ENCODE results near the gene BRSK2. TPM values are rescaled to one million over a fixed set of nuclear protein-coding genes. Genes with fewer than 3 reads are reported as not detected.
"Not testable (repeated sequence)": the region's sequence is repeated elsewhere in the genome, so short reads cannot be mapped to it uniquely, and the experiment has no call there.

The BRSK2 gene
- total RNA-seq, 2 experiments from 2014 or later: 0.18 TPM; not detected in 1

DNA sequence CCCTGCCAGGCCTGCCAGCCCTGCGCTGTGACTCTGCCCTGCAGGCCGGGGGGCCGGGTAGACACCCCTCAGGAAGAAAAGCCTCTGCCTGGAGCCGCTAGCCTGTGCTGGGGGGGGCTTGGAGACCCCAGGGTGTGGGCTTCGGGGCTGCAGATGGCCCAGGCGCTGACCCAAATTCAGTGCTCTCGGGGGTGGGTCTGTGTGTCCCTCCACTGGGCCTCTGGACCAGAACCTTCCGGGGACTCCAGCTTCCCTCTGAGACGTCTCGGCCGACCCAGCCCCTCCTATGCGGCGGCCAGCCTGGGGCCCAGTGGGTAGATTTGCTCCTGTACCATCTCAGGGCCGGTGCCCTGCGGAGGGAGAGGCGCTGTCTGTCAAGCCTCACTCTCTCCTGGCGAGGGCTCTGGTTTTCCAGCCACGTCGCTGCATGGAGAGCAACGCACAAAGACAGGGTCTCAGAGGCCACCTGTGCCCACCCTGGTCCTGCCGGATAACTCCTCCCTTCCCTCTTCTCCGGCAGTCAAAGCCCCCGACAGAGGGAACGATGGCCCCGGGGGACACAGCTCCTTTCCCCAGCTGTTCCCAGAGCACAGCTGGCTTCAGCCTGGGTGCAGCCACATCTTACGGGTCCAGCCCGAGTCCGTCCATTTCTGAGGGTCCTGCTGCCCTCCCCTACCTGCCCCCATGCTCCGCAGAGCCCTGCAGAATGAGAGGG is 40.2 kb upstream of the BRSK2 start:
- POLR2A ChIA-PET: no interaction called here
- no peak for DNase-seq
- CTCF ChIA-PET: no interaction called here
- H3K4me1 Mint-ChIP-seq: no peaks in the 10 kb centered on the region
- H3K27ac Mint-ChIP-seq: no peak overlapping the region
- no peaks in the 10 kb centered on the region for H3K27me3 Mint-ChIP-seq
- H3K4me3 Mint-ChIP-seq: no peak overlapping the region
- H3K36me3 Mint-ChIP-seq (ENCODE audit: low read depth): no peaks in the 10 kb centered on the region
- H3K9me3 Mint-ChIP-seq: no peaks in the 10 kb centered on the region

DNA sequence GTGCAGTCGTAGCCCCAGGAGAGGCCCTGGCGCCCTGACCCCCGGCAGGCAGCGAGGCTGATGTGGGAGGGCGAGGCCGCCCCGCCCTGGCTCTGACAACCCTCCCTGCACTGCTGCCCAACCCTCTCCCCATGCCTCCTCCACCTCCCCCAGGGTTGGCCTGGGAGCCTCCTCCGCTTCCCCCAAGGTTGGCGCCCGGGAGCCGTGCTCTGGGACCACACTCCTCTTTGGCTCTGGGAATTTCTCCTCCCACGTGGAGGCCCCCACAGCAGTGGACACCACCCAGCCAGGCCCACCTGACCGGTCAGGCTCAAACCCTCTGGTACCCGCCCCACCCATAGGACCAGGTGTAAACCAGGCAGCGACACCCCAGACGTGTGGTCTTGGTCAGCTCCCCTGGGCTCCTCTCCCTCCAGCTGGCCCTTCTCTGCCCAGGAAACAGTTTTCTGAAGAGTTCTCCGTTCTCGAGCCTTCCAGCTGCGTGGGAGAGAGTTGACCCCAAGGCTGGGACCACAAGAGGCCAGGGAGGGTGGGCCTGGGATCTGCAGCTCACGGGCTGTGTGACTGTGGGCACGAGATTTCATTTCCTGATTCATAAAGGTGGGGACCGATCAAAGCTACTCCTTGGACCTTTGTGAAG is 39.5 kb upstream of the BRSK2 start:
- ChIA-PET CTCF (no interaction called here), POLR2A (no interaction called here)

DNA sequence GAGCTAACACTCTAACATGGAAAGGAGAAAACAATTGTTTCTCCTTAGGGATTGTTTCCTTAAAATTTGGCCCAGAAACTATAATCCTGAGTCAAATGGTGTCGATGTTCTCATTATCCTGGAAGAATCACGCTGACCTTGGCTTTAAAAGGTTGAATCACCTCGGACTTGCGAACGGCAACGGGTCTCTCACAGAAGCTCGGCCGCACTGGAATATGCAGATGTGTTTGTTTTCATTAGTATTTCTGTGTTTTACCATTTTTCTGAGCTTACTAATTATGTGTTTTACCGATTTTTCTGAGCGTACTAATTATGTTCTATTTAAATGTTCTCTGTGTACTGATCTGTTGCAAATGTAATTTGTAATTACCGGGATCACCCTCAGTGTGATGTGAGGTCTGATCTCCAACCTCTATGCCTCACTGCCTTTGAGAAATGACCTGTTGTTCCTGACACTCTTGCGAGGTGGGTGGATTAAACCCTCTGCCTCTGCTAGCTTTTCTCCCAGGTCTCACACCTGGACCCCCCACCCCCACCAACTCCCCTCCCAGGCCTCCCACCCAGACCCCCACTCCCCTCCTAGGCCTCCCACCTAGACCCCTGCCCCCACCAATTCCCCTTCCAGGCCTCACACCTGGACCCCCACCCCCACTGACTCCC is 38.3 kb upstream of the BRSK2 start:
- no peak overlapping the region for H3K27ac Mint-ChIP-seq
- POLR2A ChIA-PET: interaction anchor here (0.7 kb wide), 1 partner anchor 40 kb away, joined by 3 read pairs; no protein-coding TSS in a partner anchor
- no peaks in the 10 kb centered on the region for H3K9me3 Mint-ChIP-seq
- no peaks in the 10 kb centered on the region for H3K4me1 Mint-ChIP-seq
- no peaks in the 10 kb centered on the region for H3K36me3 Mint-ChIP-seq (ENCODE audit: low read depth)
- no peaks in the 10 kb centered on the region for H3K27me3 Mint-ChIP-seq
- H3K4me3 Mint-ChIP-seq: no peak overlapping the region
- no peak for DNase-seq
- CTCF ChIA-PET: no interaction called here

More for the DNA sequence above, 39.5 kb upstream of the BRSK2 start:
- Mint-ChIP-seq H3K4me3 (no peak overlapping the region), H3K9me3 (no peaks in the 10 kb centered on the region), H3K4me1 (no peaks in the 10 kb centered on the region), H3K36me3 (ENCODE audit: low read depth) (no peaks in the 10 kb centered on the region), H3K27me3 (no peaks in the 10 kb centered on the region), H3K27ac (no peak overlapping the region)
- no peak for DNase-seq

DNA sequence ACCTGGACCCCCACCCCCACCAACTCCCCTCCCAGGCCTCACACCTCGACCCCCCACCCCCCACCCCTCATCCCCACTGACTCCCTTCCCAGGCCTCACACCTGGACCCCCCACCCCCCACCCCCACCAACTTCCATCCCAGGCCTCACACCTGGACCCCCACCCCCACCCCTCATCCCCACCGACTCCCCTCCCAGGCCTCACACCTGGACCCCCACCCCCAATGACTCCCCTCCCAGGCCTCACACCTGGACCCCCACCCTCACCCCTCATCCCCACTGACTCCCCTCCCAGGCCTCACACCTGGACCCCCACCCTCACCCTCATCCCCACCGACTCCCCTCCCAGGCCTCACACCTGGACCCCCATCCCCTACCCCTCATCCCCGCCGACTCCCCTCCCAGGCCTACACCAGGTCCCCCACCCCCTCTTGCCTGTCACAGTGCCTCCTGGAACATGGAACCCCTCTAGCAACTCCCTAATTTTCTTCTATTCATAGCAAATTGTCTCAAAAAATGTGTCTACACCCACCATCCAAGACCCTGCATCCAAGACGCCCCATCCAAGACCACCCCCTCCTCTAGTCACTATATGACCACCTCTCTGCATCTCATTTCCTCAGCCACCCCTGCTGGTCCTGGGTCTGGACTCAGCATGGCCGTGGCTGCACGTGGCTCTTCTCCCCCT is 36.9 kb upstream of the BRSK2 start:
- Mint-ChIP-seq H3K27ac (no peak overlapping the region), H3K4me1 (no peaks in the 10 kb centered on the region), H3K9me3 (no peaks in the 10 kb centered on the region), H3K4me3 (no peak overlapping the region), H3K36me3 (ENCODE audit: low read depth) (no peaks in the 10 kb centered on the region), H3K27me3 (no peaks in the 10 kb centered on the region)
- CTCF ChIA-PET: no interaction called here
- POLR2A ChIA-PET: no interaction called here
- no peak for DNase-seq

DNA sequence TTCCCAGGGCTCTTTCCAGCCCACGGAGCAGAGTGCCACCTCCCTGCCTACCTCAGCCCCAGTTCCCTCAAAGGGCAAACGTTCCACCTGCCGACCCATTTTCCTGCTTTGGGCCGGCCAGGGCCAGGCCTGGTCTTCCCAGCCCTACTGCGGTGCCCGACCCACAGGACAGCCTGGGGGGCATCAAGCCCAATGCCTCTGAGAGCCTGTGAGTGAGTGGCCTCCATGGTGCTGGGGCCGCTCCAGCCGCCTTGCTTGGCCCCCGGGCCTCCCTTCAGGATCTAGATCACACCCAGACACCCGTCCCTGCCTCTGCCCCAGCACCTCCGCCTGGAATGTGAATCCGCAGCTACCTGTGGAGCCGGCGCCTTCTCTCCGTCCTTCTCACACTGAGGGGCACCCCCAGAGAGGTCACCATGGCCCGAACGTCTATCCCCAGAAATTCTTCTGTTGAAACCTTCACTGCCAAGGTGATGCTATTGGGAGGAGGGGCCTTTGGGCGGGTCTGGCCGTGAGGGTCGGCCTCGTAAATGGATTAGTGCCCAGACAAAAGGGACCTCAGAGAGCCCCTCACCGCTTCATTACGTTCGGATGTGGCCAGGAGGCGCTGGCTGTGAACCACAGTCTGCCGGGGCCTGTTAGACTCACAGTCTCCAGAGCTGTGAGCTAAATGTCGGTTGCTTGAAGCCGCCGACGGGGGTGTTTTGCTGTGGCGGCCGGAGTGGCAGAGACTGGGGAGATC is 36.2 kb upstream of the BRSK2 start:
- no peak overlapping the region for H3K4me3 Mint-ChIP-seq
- CTCF ChIA-PET: no interaction called here
- no peaks in the 10 kb centered on the region for H3K4me1 Mint-ChIP-seq
- no peak for DNase-seq
- no peaks in the 10 kb centered on the region for H3K9me3 Mint-ChIP-seq
- H3K36me3 Mint-ChIP-seq (ENCODE audit: low read depth): no peaks in the 10 kb centered on the region
- H3K27me3 Mint-ChIP-seq: no peaks in the 10 kb centered on the region
- POLR2A ChIA-PET: no interaction called here
- no peak overlapping the region for H3K27ac Mint-ChIP-seq

DNA sequence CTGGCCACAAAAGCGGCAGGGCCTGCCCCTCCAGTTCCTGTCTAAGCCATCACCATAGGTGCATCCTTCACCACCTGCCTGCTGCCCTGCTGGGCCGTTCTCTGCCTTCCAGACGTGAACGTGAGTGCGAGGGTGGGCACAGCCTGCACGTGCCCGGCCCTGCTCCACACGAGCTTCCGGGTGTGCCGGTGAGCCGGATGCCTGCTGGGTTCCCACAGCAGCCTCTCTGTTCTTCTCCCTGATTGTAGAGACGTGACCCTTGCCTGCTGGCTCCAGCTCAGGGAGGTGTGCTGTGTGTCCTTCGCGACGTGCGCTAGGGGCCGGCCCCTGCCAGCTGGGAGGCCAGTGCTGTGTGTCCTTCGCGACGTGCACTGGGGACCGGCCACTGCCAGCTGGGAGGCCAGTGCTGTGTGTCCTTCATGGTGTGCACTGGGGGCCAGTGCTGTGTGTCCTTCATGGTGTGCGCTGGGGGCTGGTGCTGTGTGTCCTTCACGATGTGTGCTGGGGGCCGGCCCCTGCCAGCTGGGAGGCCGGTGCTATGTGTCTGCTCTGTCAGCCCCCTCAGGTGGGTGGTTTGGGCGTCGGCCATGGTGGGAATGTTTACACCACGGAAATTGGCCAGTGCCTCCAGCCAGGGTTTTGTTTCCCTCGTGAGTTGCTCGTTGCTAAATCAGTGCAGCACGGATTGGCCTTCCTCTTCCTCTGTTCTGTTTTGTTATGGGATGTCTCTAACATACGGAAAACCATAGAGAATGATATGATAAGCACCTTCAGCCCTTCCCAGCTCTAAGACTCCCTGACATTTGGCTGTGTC is 35.4 kb upstream of the BRSK2 start:
- ChIA-PET POLR2A (no interaction called here), CTCF (no interaction called here)
- Mint-ChIP-seq H3K4me3 (no peak overlapping the region), H3K27ac (no peak overlapping the region), H3K36me3 (ENCODE audit: low read depth) (no peaks in the 10 kb centered on the region), H3K9me3 (no peaks in the 10 kb centered on the region), H3K27me3 (no peaks in the 10 kb centered on the region), H3K4me1 (no peaks in the 10 kb centered on the region)
- DNase-seq: no peak

DNA sequence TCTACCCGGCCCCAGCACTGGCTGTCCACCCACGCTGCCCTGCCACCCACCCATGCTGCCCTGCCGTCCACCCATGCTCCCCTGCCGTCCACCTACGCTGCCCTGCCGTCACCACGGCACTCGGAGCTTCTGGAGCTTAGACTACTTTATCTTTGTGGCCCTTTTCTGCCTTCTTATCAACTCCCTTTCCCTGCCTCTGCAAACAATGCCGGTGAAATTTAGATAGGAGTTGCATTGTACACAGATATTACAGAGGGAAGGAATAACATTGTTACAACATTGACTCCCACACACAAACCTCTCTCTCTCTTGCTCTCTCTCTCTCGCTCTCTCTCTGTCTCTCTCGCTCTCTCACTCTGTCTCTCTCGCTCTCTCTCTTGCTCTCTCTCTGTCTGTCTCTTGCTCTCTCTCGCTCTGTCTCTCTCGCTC is 33.7 kb upstream of the BRSK2 start:
- no peaks in the 10 kb centered on the region for H3K27me3 Mint-ChIP-seq
- no peaks in the 10 kb centered on the region for H3K9me3 Mint-ChIP-seq
- no peaks in the 10 kb centered on the region for H3K4me1 Mint-ChIP-seq
- CTCF ChIA-PET: no interaction called here
- H3K36me3 Mint-ChIP-seq (ENCODE audit: low read depth): no peaks in the 10 kb centered on the region
- no peak overlapping the region for H3K4me3 Mint-ChIP-seq
- no peak overlapping the region for H3K27ac Mint-ChIP-seq
- DNase-seq: no peak
- POLR2A ChIA-PET: no interaction called here

DNA sequence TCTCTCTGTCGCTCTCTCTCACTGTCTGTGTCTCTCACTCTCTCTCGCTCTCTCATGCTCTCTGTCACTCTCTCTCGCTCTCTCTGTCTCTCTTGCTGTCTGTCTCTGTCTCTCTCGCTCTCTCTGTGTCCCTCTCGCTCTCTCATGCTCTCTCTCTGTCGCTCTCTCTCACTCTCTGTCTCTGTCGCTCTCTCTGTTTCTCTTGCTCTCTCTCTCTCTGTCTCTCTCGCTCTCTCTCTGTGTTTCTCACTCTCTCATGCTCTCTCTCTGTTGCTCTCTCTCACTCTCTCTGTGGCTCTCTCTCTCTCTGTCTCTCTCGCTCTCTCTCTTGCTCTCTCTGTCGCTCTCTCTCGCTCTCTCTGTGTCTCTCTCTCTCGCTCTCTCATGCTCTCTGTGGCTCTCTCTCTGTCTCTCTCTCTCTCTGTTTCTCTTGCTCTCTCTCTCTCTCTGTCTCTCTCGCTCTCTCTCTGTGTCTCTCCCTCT is 33.2 kb upstream of the BRSK2 start:
- Mint-ChIP-seq H3K27me3 (no peaks in the 10 kb centered on the region), H3K9me3 (no peaks in the 10 kb centered on the region), H3K36me3 (ENCODE audit: low read depth) (no peaks in the 10 kb centered on the region), H3K27ac (no peak overlapping the region), H3K4me3 (no peak overlapping the region), H3K4me1 (no peaks in the 10 kb centered on the region)
- ChIA-PET CTCF (no interaction called here), POLR2A (no interaction called here)
- DNase-seq: no peak

DNA sequence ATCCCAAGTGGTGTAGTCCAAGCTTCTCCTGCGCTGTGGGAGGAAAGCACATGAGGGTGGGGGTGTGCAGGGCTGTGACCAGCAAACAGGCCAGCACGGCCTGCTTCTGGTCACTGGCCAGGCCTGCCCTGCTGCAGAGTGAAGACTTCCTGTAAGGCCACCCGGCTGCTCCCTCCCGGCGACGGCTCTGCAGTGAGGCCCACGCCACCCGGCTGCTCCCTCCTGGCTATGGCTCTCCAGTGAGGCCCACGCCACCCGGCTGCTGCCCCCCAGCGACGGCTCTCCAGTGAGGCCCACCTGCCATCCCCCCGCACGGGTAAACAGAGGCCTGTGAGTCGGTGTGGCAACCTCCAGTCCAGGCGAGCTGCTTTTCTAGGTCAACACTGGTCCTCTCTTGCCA is 31.4 kb upstream of the BRSK2 start:
- H3K4me1 Mint-ChIP-seq: no peaks in the 10 kb centered on the region
- no peak for DNase-seq
- no peaks in the 10 kb centered on the region for H3K36me3 Mint-ChIP-seq (ENCODE audit: low read depth)
- H3K27ac Mint-ChIP-seq: no peak overlapping the region
- POLR2A ChIA-PET: no interaction called here
- H3K9me3 Mint-ChIP-seq: no peaks in the 10 kb centered on the region
- no peak overlapping the region for H3K4me3 Mint-ChIP-seq
- H3K27me3 Mint-ChIP-seq: no peaks in the 10 kb centered on the region
- CTCF ChIA-PET: no interaction called here

DNA sequence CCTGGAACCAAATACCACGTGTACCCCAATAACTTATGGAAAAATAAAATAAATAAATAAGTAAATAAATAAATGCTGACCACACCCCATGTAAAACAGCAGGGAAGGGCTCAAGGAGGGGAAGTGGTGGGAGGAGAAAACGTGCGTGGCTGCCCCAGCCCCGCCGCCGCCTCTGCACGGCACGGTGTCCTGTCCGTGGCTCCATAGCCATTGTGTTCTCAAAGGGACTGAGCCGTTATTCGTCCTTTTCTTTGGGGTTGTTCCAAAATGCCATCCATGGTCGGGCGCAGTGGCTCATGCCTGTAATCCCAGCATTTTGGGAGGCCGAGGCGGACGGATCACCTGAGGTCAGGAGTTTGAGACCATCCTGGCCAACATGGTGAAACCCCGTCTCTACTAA is 30.8 kb upstream of the BRSK2 start:
- H3K36me3 Mint-ChIP-seq (ENCODE audit: low read depth); H3K4me1 Mint-ChIP-seq; H3K4me3 Mint-ChIP-seq; CTCF ChIA-PET; DNase-seq; H3K27me3 Mint-ChIP-seq; H3K9me3 Mint-ChIP-seq; H3K27ac Mint-ChIP-seq; POLR2A ChIA-PET: not testable (repeated sequence)

DNA sequence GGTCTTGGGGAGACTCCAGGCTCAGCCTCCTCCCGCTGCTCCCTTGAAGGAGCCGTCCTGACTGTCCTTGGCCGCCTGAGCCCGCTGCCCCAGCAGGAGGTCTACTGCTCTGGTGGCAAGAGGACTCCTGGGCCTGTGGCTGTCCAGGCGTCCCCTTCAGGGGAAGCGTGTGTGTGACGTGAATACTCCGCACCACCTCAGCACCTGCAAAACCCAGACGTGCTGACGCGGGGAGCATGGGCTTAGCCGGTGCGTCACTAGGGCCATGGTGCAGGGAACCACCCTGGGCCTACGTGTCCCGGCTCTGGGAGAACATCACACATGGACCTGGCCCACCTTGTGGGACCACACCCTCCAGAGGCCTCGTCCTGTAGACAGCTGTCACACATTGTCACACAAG is 30.2 kb upstream of the BRSK2 start:
- no peaks in the 10 kb centered on the region for H3K9me3 Mint-ChIP-seq
- DNase-seq: no peak
- POLR2A ChIA-PET: no interaction called here
- no peaks in the 10 kb centered on the region for H3K36me3 Mint-ChIP-seq (ENCODE audit: low read depth)
- H3K4me3 Mint-ChIP-seq: no peak overlapping the region
- CTCF ChIA-PET: no interaction called here
- no peaks in the 10 kb centered on the region for H3K27me3 Mint-ChIP-seq
- no peaks in the 10 kb centered on the region for H3K4me1 Mint-ChIP-seq
- no peak overlapping the region for H3K27ac Mint-ChIP-seq

DNA sequence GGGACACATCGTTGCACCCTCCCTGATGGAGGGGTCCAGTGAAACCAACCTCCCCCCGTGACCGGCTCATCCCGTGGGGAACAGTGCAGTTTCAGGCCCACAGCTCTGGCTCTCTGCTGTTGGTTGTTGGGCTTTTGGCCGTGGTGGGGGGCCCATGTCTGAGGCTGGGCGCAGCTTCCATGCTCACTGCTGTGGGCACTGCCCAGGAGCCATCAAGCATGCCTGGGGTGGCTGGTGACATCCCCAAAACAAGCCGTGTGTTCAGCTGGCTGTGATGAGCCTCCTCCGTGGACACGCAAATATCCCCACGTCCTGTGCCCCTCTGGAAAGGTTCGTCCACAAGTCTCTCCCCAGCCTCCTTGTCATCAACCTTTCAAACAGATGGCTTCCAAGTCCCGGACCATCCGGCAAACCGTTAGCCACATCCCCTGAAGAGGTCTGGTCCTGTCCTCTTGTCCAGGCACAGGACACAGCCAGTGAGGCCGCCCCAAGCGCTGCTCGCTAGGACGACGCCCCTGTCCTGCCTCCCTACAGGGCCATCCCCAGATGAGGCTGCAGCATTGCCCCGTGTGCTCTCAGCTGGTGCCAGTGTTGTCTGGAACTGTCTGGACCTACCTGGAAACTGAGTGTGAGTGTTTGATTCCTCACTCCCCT is 29.4 kb upstream of the BRSK2 start:
- no peak overlapping the region for H3K4me3 Mint-ChIP-seq
- ChIA-PET POLR2A (no interaction called here), CTCF (no interaction called here)
- H3K27me3 Mint-ChIP-seq: no peaks in the 10 kb centered on the region
- H3K27ac Mint-ChIP-seq: no peak overlapping the region
- H3K4me1 Mint-ChIP-seq: no peaks in the 10 kb centered on the region
- H3K36me3 Mint-ChIP-seq (ENCODE audit: low read depth): no peaks in the 10 kb centered on the region
- DNase-seq: no peak
- H3K9me3 Mint-ChIP-seq: no peaks in the 10 kb centered on the region
